HUES64 (cell line): ENCODE data around the gene TMED1.
"Not testable (repeated sequence)": the region's sequence is repeated elsewhere in the genome, so short reads cannot be mapped to it uniquely, and the experiment has no call there.

Experiments used
- H3K27ac ChIP-seq: 2 replicates; pipeline ENCODE4 v1.7.0; 2013; ENCODE audit warnings: low read depth, low read length, inconsistent platforms
- H3K27me3 ChIP-seq: 2 replicates; pipeline ENCODE4 v1.6.1; 2013; ENCODE audit warnings: mild to moderate bottlenecking, low read length; ENCODE audit not compliant: insufficient read depth
- H3K36me3 ChIP-seq: 2 replicates; pipeline ENCODE4 v1.6.1; 2013; ENCODE audit warnings: mild to moderate bottlenecking, low read length; ENCODE audit not compliant: insufficient read depth
- H3K4me1 ChIP-seq: 2 replicates; pipeline ENCODE4 v1.6.1; 2013; ENCODE audit warnings: mild to moderate bottlenecking, low read length, moderate library complexity; ENCODE audit not compliant: insufficient read depth
- H3K4me3 ChIP-seq: 2 replicates; pipeline ENCODE4 v1.5.1; 2013; ENCODE audit warnings: mild to moderate bottlenecking, low read length, moderate library complexity
- H3K9ac ChIP-seq: 2 replicates; pipeline ENCODE4 v1.6.1; 2013; ENCODE audit warnings: mild to moderate bottlenecking, low read depth, low read length
- H3K9me3 ChIP-seq: 2 replicates; pipeline ENCODE4 v1.6.1; 2013; ENCODE audit warnings: low read depth, low read length; ENCODE audit not compliant: insufficient read depth
- WGBS: fragments of 150-250, 120-280 bp; methylation state at CpG from one replicate; pipeline ENCODE4 v1.1.7; 2013; ENCODE audit warnings: missing lambda C conversion rate; 5-methylcytosine and 5-hydroxymethylcytosine counted together

The TMED1 gene

DNA sequence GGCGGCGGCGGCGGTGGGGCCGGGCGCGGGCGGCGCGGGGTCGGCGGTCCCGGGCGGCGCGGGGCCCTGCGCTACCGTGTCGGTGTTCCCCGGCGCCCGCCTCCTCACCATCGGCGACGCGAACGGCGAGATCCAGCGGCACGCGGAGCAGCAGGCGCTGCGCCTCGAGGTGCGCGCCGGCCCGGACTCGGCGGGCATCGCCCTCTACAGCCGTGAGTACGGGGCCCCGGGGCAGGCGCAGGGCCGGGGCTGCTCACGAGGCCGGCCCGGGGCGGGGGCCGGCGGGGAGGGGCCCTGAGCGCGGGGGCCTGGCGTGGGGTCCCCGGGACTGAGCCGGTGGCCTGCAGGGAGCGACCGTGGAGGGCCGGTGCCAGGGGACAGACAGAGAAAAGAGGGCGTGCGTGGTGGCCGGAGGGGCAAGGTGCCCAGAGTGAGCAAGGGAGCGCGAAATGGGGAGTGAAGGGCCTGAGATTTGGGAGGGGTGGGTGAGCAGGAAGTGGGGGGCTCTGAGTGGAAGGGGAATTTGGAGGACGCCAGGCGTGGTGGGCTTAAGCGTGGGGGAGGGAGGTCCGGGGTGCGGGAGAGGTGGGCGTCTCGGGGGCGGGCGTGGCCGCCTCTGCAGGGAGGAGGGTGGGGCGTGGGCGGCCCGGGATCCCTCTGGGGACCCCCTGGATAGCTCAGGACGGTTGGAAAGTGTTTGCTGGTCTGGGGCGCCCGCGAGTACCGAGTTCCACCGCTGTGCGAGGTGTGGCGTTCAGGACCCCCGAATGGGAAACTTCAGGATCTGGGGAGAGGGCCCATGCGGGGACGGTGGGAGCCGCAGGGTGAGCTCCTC lies 35.9 kb upstream of the TMED1 start:
- H3K9ac ChIP-seq = peak overlapping the region; percentile 84
- H3K9me3 ChIP-seq = no peaks in the 10 kb centered on the region
- no peaks in the 10 kb centered on the region for H3K27me3 ChIP-seq
- WGBS = under 1% methylated on average over 90 of the region's 90 CpGs
- peak overlapping the region; percentile 72; the same call in 1 of the 2 replicates for H3K27ac ChIP-seq
- H3K36me3 ChIP-seq = peaks cover 3% of the 10 kb centered on the region; the same call in 1 of the 2 replicates
- peak overlapping the region; percentile 68 for H3K4me3 ChIP-seq
- H3K4me1 ChIP-seq = peaks cover 3% of the 10 kb centered on the region

GRCh38 chr19:10870955-10871603 lies 35.1 kb upstream of the TMED1 start, which contains the start of gene CARM1:
TSS of gene CARM1 (plus strand) at chr19:10871553. CDS start at chr19:10871703, 150 bp downstream.
- H3K9ac ChIP-seq = peak within 1 kb of the TSS; percentile 84
- H3K4me1 ChIP-seq = peaks cover 3% of the 10 kb centered on the region
- H3K4me3 ChIP-seq = peak within 1 kb of the TSS; percentile 68
- peaks cover 3% of the 10 kb centered on the region; the same call in 1 of the 2 replicates for H3K36me3 ChIP-seq
- no peaks in the 10 kb centered on the region for H3K27me3 ChIP-seq
- peak within 1 kb of the TSS; percentile 84 for H3K27ac ChIP-seq
- no peaks in the 10 kb centered on the region for H3K9me3 ChIP-seq
- under 1% methylated on average over 98 of the region's 99 CpGs for WGBS

DNA sequence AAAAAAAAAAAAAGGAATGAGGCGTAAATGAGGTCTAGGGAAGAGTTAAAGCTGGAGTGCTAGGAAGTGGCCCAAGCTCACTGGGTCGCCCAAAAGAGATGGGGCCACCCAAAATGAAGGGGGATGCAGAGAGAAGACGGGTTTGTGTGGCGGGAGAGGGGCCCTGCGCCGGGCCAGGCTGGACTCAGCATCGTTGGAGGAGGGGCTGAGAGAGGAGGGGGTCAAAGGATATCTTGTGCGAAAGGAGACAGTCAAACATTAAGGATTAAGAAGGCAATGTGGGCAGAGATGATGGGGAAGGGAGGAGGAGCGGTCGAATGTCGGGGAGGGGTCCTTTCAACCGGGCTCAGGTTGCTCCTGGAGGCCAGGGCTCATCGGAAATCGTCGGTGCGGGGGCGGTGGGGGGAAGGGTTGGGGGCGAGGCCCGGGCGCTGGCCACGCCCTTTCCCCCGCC lies 34.5 kb upstream of the TMED1 start:
- Histone ChIP-seq H3K27me3 (no peaks in the 10 kb centered on the region), H3K27ac (peak overlapping the region; percentile 84), H3K9ac (peak overlapping the region; percentile 76), H3K4me1 (peaks cover 3% of the 10 kb centered on the region), H3K36me3 (peaks cover 3% of the 10 kb centered on the region; the same call in 1 of the 2 replicates), H3K4me3 (peak overlapping the region; percentile 56), H3K9me3 (no peaks in the 10 kb centered on the region)
- 4% methylated on average over 22 of the region's 22 CpGs for WGBS

DNA sequence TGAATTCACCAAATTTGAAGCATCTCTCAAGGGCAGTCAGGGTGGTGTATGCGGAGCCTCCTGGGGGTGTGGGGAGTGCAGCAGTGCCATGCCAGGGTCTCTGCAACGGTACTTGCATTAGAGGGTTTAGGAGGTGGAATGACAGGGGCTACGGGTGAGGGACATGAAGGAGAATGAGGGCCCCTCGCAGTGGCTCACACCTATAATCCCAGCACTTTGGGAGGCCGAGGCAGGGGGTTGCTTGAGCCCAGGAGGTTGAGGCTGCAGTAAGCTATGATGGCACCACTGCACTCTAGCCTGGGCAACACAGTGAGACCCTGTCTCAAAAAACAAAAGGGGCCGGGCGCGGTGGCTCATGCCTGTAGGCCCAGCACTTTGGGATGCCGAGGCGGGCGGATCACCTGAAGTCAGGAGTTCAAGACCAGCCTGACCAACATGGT lies 33.9 kb upstream of the TMED1 start:
- not testable (repeated sequence) for H3K4me3 ChIP-seq, H3K4me1 ChIP-seq, H3K27ac ChIP-seq, H3K9ac ChIP-seq, H3K9me3 ChIP-seq, H3K36me3 ChIP-seq, H3K27me3 ChIP-seq
- WGBS = 94% methylated on average over 11 of the region's 11 CpGs

GRCh38 chr19:10868872-10869547 lies 33.0 kb upstream of the TMED1 start:
- H3K4me1 ChIP-seq = peaks cover 3% of the 10 kb centered on the region
- WGBS = 93% methylated on average over 10 of the region's 10 CpGs
- H3K36me3 ChIP-seq = no peaks in the 10 kb centered on the region
- H3K9ac ChIP-seq = no peak overlapping the region
- no peaks in the 10 kb centered on the region for H3K9me3 ChIP-seq
- no peak overlapping the region for H3K27ac ChIP-seq
- H3K27me3 ChIP-seq = no peaks in the 10 kb centered on the region
- H3K4me3 ChIP-seq = no peak overlapping the region

DNA sequence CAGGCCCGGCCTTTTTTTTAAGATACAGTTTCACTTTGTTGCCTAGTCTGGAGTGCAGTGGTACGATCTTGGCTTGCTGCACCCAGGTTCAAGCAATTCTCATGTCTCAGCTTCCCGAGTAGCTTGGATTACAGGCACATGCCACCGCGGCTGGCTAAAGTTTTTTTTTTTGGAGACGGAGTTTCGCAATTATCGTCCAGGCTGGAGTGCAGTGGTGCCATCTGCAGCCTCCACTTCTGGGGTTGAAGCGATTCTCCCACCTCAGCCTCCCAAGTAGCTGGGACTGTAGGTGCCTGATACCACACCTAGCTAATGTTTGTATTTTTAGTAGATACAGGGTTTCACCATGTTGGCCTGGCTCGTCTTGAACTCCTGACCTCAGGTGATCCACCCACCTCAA lies 30.5 kb upstream of the TMED1 start:
- Histone ChIP-seq H3K9me3 (no peaks in the 10 kb centered on the region), H3K36me3 (no peaks in the 10 kb centered on the region), H3K9ac (no peak overlapping the region), H3K27me3 (no peaks in the 10 kb centered on the region), H3K4me3 (no peak overlapping the region), H3K27ac (no peak overlapping the region), H3K4me1 (peaks cover 3% of the 10 kb centered on the region; the same call in 1 of the 2 replicates)
- WGBS = 96% methylated on average over 10 of the region's 10 CpGs

DNA sequence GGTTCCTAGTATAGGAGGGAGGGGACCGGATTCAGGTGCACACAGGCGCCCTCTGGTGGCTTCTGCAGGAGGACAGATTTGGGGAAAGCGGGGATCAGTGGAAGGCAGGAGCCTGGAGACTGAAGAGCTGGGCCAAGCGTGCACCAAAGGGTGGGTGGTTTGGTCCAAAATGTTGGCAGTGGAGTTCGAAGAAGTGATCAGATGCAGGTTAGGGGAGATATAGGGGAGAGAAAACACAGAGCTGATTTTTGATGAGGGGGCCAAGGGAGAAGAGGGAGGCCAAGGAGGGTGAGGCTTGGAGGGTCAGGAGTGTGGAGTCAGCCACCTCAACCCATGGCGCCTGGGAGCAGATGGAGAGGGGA lies 28.5 kb upstream of the TMED1 start:
- Histone ChIP-seq H3K27me3 (no peaks in the 10 kb centered on the region), H3K4me3 (no peak overlapping the region), H3K27ac (no peak overlapping the region), H3K4me1 (no peaks in the 10 kb centered on the region), H3K9me3 (no peaks in the 10 kb centered on the region), H3K9ac (no peak overlapping the region), H3K36me3 (no peaks in the 10 kb centered on the region)
- 35% methylated on average over 6 of the region's 6 CpGs for WGBS

DNA sequence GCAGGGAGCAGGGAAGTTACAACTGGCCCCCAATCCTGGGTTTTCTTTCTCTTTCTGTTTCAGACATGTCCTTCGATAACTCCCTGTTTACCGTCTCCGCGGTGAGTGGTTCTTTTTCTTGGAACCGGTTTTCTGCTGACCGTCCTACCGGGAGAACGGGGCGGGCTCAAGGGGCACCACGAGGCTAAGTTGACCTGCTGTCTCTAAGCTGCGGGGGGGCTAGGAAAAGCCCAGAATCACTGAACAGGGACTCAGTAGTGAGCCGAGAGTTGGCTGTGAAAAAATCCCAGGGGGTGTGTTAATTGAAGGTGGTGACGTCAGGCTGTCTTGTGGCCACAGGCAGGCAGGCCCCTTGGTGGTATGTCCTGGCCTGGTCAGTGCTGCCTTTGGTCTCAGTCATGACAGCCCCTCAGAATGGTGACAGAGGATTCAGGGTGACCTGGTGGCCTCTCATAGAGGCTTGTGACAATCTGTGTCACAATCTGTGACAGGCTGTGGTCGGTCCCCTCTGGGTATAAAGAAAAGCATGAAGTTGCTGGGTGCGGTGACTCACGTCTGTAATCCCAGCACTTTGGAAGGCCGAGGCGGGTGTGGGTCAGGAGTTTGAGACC lies 27.2 kb upstream of the TMED1 start:
- no peak overlapping the region for H3K4me3 ChIP-seq
- 70% methylated on average over 18 of the region's 18 CpGs for WGBS
- H3K27ac ChIP-seq = no peak overlapping the region
- H3K27me3 ChIP-seq = no peaks in the 10 kb centered on the region
- H3K36me3 ChIP-seq = no peaks in the 10 kb centered on the region
- H3K9ac ChIP-seq = no peak overlapping the region
- no peaks in the 10 kb centered on the region for H3K4me1 ChIP-seq
- no peaks in the 10 kb centered on the region for H3K9me3 ChIP-seq

- H3K36me3 ChIP-seq = no peaks in the 10 kb centered on the region
- no peaks in the 10 kb centered on the region for H3K4me1 ChIP-seq
- no peaks in the 10 kb centered on the region for H3K9me3 ChIP-seq
- H3K9ac ChIP-seq = no peak overlapping the region
- 92% methylated on average over 6 of the region's 6 CpGs for WGBS
- no peak overlapping the region for H3K4me3 ChIP-seq
- H3K27ac ChIP-seq = no peak overlapping the region
- H3K27me3 ChIP-seq = no peaks in the 10 kb centered on the region
Measured at GRCh38 chr19:10862561-10863106, 26.6 kb upstream of the TMED1 start.

DNA sequence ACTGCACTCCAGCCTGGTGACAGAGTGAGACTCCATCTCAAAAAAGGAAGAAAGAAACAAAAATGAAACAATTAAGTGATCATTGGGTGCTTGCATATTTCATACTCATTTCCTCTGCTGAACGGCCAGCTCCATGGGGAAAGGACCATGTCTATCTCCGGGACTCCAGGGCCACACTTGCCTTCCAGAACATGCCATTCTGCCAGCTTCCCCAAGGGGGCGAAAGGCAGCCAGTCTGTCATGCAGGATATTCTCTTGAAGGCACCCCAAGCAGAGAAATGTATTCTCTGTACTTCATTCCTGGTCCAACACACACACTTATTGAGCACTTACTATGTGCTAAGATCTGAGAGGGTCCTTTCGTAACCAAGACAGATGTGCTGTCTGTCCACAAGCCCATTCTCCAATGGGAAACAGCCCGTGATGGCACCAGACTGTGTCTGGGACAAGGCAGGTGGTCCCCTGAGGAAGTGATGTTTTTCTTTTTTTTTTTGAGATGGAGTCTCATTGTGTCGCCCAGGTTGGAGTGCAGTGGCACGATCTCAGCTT lies 25.2 kb upstream of the TMED1 start:
- WGBS = 81% methylated on average over 7 of the region's 7 CpGs
- H3K27ac ChIP-seq = no peak overlapping the region
- H3K36me3 ChIP-seq = no peaks in the 10 kb centered on the region
- no peak overlapping the region for H3K4me3 ChIP-seq
- no peaks in the 10 kb centered on the region for H3K4me1 ChIP-seq
- H3K9me3 ChIP-seq = no peaks in the 10 kb centered on the region
- no peaks in the 10 kb centered on the region for H3K27me3 ChIP-seq
- H3K9ac ChIP-seq = no peak overlapping the region
